Hematopoietic multipotent progenitor cell treated with erythropoietin and hydrocortisone succinate and interleukin-3 and kit ligand, for 4 days (in vitro differentiated cells): ENCODE data around the gene KIF6.

ENCODE experiments used
- DNase-seq: peaks from one replicate; pipeline ENCODE4 v3.0.0-alpha.2; 2015

The KIF6 gene

GRCh38 chr6:39654121-39654520, 71.1 kb downstream of the KIF6 start:
- no peak for DNase-seq

- DNase-seq: no peak
Measured at GRCh38 chr6:39653612-39654011, 71.6 kb downstream of the KIF6 start.

GRCh38 chr6:39649996-39650395, 75.2 kb downstream of the KIF6 start:
- no peak for DNase-seq

DNA sequence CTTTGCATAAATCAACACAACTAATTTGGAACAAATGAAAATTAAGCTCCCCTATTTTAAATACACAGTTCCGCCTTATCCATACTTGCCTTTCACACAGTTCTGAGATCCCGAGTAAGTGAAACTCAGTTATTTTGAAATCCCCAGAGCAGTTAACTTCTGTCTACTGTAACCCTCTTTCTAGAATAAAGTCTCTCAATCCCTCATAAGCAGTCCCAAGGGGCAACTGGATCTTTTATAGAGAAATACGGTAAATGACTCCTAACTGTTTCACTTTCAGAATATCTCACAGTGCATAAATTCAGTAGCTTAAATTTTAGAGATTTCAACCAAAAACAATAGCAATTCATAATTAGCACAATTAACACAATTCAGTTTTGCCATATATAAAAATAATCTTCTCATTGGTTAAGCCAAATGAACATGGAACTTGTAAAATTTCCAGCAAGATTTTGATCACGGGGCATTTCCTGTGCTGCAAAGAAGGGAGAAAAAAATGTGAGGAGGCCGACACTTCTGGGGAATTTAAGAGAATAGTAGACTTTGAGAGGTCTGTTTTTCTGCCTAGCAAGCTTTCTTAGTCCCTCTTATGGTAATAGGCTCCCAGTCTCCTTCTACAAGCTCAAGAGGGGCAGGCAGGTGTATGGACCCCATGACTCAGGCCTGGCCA, 78.3 kb downstream of the KIF6 start:
- DNase-seq: no peak

DNA sequence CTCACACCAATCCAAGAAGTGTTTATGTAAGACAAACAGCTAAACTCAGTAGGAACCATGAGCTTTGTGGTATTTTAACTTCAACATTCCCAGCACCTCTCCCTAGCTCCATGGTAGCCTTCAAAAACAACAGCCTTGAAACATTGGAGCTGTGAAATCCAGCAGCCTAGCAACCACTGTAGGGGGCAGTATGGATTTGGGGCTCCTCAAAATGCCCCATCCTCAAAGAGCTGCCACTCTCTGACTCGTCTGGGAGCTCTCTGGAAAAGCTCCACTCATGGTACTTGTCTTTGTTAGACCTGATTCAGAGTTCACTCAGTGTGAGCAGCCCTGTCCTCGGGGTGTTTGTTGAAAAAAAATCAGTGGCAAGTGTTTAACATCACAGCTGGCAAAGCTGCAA, 82.9 kb downstream of the KIF6 start:
- no peak for DNase-seq

DNA sequence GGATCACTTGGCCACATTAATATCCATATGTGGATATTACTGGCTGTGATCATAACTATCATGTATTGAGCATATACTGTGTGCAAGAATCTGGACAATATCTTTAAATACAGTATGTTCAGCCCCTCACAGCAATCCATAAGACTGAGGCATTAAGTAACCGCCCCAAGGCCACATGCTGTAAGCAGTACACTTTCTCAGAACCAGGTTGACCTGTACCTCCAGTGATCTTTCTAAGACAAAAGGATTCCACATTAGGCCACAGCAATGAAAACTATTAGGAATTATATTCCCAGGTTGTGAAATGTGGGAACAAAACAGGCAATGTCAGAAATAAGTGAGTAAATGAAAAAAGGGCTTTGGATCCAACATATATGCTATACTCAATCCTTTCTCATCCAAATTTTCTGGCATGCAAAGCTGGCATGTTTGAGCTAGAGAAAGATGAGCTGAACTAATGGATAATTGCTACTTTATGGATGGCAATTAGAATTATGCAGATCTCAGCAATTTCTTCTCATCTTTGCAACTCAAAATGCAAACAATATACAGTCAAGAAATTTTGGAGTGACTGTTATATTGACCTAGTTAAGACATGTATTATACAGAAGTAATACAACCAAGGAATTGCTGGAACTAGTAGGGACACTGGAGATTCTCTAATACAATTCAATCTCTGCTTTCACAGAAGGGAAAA, 86.9 kb downstream of the KIF6 start:
- no peak for DNase-seq

DNA sequence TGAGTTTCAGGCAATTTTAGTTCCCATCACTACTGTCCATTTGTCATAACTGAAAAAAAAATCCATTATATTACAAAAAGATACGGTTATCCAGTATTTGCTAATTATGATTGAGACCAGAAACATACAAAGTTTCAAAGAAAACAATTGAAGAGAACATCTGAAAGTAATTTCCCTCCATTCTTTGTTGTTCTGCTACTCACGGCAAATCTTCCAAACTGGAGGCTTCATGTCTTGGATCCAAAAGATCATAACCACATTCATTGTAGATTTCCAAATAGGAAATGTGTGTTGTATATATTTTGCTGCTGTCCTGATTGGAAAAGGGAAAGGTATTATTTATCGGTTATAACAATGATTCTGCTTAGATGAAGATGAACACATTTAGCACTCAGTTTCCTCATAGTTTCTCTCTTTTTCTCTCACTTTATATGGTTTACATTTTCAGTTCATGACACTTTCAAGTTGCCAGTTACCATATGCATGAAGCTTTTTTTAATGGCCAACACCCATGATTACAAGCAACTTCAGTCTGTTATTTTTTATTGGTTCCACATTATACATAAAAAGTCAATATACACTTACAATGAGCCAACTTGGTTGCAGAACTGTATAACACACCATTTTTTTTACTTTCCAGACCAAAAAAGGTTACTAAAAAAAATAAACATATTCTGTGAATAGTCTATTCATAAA, 90.4 kb downstream of the KIF6 start:
- DNase-seq: no peak

GRCh38 chr6:39625209-39625608, 100.0 kb downstream of the KIF6 start:
- no peak for DNase-seq

GRCh38 chr6:39623750-39624149, 101.5 kb downstream of the KIF6 start:
- no peak for DNase-seq

DNA sequence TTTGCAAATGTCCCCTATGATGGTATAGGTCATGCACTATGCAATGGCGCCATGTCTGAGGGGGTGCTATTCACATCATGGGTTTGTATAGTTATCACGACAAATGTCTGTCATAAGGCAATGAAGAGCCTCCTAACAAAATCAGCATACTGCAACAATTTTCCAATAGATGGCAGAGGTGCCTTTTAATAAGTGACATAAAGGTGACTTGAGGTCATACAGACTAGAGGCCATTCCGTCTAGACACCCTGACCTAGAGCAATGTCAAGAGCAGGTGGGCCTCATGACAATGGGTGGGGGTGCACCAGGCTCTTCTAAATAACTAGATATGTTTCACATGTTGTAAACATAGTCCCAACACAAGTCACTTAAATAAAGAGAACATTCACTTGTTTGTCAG, 107.7 kb downstream of the KIF6 start:
- no peak for DNase-seq

DNA sequence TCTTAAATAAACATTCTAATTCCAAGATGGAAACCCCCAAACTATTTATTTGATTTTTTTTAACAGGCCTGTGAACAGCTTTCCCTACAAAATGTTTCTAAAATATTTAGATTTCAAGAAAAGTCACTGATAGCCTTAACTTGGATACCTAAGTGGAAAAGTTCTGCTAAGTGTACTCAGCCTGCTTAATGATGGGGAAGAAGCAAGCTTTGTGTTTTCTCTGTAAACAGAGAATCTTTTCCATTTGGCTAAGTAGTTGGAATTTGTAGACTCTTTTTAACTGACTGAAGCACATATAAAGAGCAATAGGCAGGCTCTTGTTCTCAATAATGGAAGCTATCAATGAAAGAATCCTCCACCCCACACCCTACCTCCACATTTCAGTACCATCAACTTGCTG, 108.2 kb downstream of the KIF6 start:
- DNase-seq: no peak

GRCh38 chr6:39615622-39616021, 109.6 kb downstream of the KIF6 start:
- DNase-seq: no peak

DNA sequence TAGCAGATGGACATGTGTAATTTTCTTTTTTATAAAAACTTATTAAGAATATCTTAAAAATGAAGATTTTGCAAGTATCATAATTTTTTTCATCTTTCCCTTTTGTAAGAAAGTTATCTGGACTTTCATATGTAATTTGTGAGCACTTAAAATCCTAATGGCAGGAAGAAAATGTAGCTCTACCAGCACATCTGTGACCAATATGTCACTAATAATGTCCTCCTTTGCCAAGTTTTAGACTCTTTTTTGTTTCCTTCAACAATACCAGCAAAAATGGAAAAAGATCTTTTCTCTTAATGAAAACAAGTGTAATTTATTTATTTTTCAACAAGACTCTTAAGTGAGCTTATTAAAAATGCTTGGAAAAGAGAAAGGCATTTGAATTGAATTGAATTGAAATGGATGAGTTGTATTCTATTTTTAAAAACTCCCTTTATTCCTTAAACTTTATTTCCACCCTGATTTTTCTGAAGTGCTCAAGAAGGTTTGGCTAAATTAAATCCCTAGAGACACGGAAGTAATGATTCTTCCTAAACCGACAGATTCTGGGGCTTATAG, 110.7 kb downstream of the KIF6 start:
- DNase-seq: no peak

DNA sequence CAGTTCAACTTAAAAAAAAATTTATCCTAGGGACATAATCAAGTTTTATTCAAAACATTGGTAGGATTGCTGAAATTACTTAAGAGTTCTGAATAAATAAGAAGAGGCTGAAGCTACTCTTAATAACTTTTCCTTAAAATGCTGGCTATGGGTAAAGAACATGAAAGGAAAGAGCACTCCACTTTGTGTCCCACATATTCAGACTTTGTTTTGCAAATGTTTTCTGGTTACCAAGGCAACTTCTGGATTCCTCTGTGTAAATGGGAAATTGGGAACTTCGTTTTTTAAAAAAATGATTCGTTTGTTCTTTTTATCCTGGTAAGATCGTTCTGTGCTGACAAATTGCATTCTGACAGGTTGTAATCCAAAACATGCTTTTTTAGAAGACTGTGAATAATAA, 115.0 kb downstream of the KIF6 start:
- DNase-seq: no peak

- no peak for DNase-seq
Measured at GRCh38 chr6:39608652-39609345, 116.4 kb downstream of the KIF6 start.

GRCh38 chr6:39602601-39603519, 122.3 kb downstream of the KIF6 start:
- no peak for DNase-seq

DNA sequence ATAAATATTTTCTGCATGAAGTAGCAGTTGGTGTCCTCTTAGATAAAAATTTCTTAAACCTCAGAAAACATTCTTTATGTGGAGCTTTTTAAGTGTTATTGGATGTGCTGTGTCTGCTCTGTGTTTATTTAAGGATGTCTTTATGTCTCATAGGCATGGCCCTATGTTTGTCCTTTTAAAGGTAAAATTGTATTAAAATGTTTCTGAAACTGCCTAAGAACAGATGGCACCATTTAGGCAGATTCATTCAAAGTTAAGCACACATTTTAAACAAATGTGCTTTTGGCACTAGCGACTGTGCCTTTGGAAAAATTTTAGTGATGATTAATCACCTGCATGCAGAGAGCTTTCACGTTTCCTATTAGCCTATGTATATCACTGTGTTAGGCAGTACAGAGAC, 125.2 kb downstream of the KIF6 start:
- DNase-seq: no peak

GRCh38 chr6:39599341-39599740, 125.9 kb downstream of the KIF6 start:
- DNase-seq: no peak

DNA sequence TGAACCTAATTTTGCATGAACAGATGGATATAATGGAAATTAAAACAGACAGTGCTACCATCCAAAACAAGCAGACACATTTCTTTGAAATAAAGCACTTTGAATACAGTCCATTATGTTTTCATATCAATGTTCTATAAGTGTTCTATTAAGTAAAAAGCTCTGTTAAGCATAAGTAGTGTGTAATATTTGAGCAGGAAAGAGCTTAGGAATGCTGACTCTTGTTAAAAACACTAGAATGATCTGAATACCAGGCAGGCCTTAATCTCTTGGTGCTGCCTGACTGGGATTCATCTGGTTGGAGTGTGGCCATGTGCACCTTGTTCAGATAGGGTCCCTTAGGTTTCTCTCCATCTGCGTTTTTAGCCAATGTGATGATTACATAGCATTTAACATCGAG, 130.9 kb downstream of the KIF6 start:
- no peak for DNase-seq

DNA sequence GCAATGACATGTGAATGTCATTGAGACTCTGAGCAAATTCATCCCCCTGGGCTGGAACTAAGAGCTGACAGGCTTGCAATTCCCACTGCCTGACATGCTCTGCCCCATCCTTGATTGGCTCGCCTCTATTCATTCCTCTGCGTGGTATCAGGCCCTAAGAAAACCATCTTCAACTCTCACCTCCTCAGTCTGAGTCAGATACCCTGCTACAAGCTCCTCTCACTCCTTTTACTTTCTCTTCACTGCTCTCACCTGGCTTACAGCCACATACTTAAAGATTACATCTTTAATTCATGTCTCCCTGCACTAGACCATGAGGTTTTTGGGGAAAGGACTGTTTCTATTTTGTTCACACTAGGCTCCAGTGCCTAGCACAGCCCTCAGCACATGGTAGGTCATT, 131.6 kb downstream of the KIF6 start:
- no peak for DNase-seq

- DNase-seq: no peak
Measured at GRCh38 chr6:39590871-39591393, 134.3 kb downstream of the KIF6 start.

- no peak for DNase-seq
Measured at GRCh38 chr6:39587080-39587479, 138.1 kb downstream of the KIF6 start.
